Measurements from ENCODE around the gene GNPTG.
"Not testable (repeated sequence)": the region's sequence is repeated elsewhere in the genome, so short reads cannot be mapped to it uniquely, and the experiment has no call there.

GNPTG gene

GRCh38 chr16:1320658-1321240 lies 31.0 kb upstream of the GNPTG start:
- Histone ChIP-seq H3K9ac (ENCODE audit: low read depth, low read length) (no peak overlapping the region), H3K27me3 (ENCODE audit: control insufficient read depth, insufficient read depth, low read length) (no peaks in the 10 kb centered on the region), H3K9me3 (ENCODE audit: control insufficient read depth, insufficient read depth, low read length) (no peaks in the 10 kb centered on the region), H3K27ac (ENCODE audit: low read depth, low read length) (no peak overlapping the region), H3K4me3 (ENCODE audit: low read depth, low read length) (no peak overlapping the region), H3K36me3 (ENCODE audit: control insufficient read depth, insufficient read depth, low read length) (peaks cover 91% of the 10 kb centered on the region), H3K4me1 (ENCODE audit: control insufficient read depth, insufficient read depth, low read length) (no peaks in the 10 kb centered on the region)

- no peak overlapping the region for H3K4me3 ChIP-seq (ENCODE audit: low read depth, low read length)
- H3K27ac ChIP-seq (ENCODE audit: low read depth, low read length): no peak overlapping the region
- H3K9me3 ChIP-seq (ENCODE audit: control insufficient read depth, insufficient read depth, low read length): no peaks in the 10 kb centered on the region
- no peaks in the 10 kb centered on the region for H3K4me1 ChIP-seq (ENCODE audit: control insufficient read depth, insufficient read depth, low read length)
- no peak overlapping the region for H3K9ac ChIP-seq (ENCODE audit: low read depth, low read length)
- no peaks in the 10 kb centered on the region for H3K27me3 ChIP-seq (ENCODE audit: control insufficient read depth, insufficient read depth, low read length)
- H3K36me3 ChIP-seq (ENCODE audit: control insufficient read depth, insufficient read depth, low read length): peaks cover 75% of the 10 kb centered on the region
These were observed 29.3 kb upstream of the GNPTG start for GRCh38 chr16:1322407-1322806.

DNA sequence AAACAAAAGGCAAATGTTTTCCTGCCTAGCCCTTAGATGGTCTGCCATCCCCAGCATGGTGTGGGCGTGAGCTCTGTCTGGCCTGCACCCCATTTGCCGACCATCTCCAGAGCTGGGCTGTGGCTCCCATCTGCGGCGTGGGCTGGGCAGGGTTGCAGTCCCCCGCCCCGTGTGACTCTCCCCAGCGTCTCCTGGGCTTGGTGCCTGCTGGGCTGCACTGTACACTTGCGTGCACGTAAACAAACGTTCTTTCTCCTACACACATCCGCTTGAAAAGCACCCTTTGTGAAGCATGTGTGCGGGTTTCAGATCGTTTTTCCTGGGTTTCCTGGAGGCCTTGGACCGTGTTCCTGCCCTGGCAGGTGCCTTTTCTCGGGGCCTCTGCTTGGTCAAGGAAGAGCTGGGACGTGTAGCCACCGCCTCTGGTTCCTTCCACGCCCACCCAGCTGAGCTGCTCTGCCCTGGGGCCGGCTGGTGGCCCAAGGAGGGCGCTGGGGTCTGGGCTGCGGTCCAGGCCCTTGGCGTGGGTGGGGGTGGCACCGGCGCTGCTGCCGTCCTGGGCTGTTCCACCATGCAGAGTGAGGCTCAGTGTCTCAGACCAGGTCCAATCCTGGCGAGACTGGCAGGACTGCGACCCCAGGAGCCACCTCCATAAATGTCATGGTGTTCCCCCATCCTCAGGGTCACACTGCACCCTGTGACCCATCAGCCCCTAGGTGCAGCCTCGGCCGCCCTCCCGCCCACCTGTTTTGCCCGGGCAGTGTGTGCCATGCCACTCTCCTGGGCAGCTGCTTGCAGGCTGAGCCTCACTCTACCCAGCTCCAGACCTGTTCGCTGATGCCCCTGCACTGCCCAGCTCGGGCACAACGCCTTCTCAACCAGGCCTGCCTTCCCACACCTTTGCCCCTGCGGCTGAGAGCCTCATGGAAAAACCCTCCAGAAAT lies 28.2 kb upstream of the GNPTG start:
- Histone ChIP-seq H3K4me3 (ENCODE audit: low read depth, low read length) (no peak overlapping the region), H3K27ac (ENCODE audit: low read depth, low read length) (no peak overlapping the region), H3K4me1 (ENCODE audit: control insufficient read depth, insufficient read depth, low read length) (no peaks in the 10 kb centered on the region), H3K27me3 (ENCODE audit: control insufficient read depth, insufficient read depth, low read length) (no peaks in the 10 kb centered on the region), H3K36me3 (ENCODE audit: control insufficient read depth, insufficient read depth, low read length) (peaks cover 63% of the 10 kb centered on the region), H3K9ac (ENCODE audit: low read depth, low read length) (no peak overlapping the region), H3K9me3 (ENCODE audit: control insufficient read depth, insufficient read depth, low read length) (no peaks in the 10 kb centered on the region)

GRCh38 chr16:1324286-1324826 lies 27.4 kb upstream of the GNPTG start:
- Histone ChIP-seq H3K27me3 (ENCODE audit: control insufficient read depth, insufficient read depth, low read length) (no peaks in the 10 kb centered on the region), H3K9ac (ENCODE audit: low read depth, low read length) (no peak overlapping the region), H3K4me3 (ENCODE audit: low read depth, low read length) (no peak overlapping the region), H3K36me3 (ENCODE audit: control insufficient read depth, insufficient read depth, low read length) (peaks cover 55% of the 10 kb centered on the region), H3K27ac (ENCODE audit: low read depth, low read length) (no peak overlapping the region), H3K9me3 (ENCODE audit: control insufficient read depth, insufficient read depth, low read length) (no peaks in the 10 kb centered on the region), H3K4me1 (ENCODE audit: control insufficient read depth, insufficient read depth, low read length) (no peaks in the 10 kb centered on the region)

GRCh38 chr16:1325261-1325660 lies 26.5 kb upstream of the GNPTG start:
- no peak overlapping the region for H3K27ac ChIP-seq (ENCODE audit: low read depth, low read length)
- H3K36me3 ChIP-seq (ENCODE audit: control insufficient read depth, insufficient read depth, low read length): peaks cover 46% of the 10 kb centered on the region
- no peaks in the 10 kb centered on the region for H3K4me1 ChIP-seq (ENCODE audit: control insufficient read depth, insufficient read depth, low read length)
- H3K4me3 ChIP-seq (ENCODE audit: low read depth, low read length): no peak overlapping the region
- H3K9me3 ChIP-seq (ENCODE audit: control insufficient read depth, insufficient read depth, low read length): no peaks in the 10 kb centered on the region
- no peaks in the 10 kb centered on the region for H3K27me3 ChIP-seq (ENCODE audit: control insufficient read depth, insufficient read depth, low read length)
- no peak overlapping the region for H3K9ac ChIP-seq (ENCODE audit: low read depth, low read length)

DNA sequence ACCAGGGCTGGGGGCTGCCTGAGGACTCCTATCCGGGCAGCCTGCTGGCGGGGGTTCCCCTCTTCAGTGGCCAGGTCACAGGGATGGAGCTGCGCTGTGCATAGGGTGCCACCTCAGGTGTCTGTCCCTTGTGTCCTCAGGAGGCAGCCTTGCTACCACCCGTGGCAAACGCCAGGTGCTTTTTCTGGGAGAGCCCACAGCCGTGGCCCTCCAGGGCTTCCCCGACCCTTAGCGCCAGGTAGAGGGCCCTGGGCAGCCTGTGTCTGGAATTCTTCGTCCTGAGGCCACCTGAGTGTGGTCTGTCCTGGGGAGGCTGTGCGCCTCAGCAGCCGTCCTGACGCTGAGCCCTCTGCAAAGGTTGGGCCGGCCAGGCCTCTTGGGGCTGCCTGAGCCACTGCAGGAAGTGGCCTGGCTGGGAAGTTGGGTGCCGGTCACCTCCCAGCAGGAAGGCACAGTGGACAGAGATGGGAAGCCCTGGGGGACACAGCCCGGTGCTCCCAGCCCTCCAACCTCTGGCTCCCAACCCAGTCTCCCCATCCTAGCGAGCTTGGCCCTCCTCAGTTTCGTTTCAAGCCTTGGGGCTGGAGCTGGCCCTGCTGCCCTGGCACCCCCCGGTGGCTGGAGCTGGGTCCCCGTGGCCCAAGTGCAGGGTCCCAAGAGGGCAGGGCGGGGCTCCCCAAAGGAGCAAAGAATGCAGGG lies 25.9 kb upstream of the GNPTG start:
- H3K36me3 ChIP-seq (ENCODE audit: control insufficient read depth, insufficient read depth, low read length): peaks cover 41% of the 10 kb centered on the region
- no peaks in the 10 kb centered on the region for H3K9me3 ChIP-seq (ENCODE audit: control insufficient read depth, insufficient read depth, low read length)
- H3K27ac ChIP-seq (ENCODE audit: low read depth, low read length): peak overlapping the region; percentile 5
- no peak overlapping the region for H3K9ac ChIP-seq (ENCODE audit: low read depth, low read length)
- H3K4me3 ChIP-seq (ENCODE audit: low read depth, low read length): no peak overlapping the region
- no peaks in the 10 kb centered on the region for H3K4me1 ChIP-seq (ENCODE audit: control insufficient read depth, insufficient read depth, low read length)
- H3K27me3 ChIP-seq (ENCODE audit: control insufficient read depth, insufficient read depth, low read length): no peaks in the 10 kb centered on the region

DNA sequence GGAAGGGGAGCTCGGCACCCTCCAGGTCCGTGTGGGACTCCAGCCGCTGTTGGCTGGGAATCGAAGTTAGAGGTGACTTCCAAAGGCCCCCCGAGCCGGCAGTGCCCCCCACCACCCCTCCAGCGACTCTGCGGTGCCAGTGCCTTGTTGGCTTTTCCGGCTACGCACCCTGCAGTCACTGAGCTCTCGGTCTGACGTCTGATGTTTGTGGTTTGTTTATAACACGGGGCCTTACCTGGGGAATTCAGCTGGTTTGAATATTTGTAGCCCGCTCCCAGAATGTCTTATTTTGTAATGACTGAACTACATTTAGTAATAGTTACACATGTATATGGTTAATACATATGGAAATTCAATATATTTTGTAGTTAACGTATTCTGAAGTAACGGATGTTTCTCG lies 25.3 kb upstream of the GNPTG start:
- H3K9ac ChIP-seq (ENCODE audit: low read depth, low read length): no peak overlapping the region
- no peaks in the 10 kb centered on the region for H3K27me3 ChIP-seq (ENCODE audit: control insufficient read depth, insufficient read depth, low read length)
- H3K4me3 ChIP-seq (ENCODE audit: low read depth, low read length): no peak overlapping the region
- peak overlapping the region; percentile 5 for H3K27ac ChIP-seq (ENCODE audit: low read depth, low read length)
- H3K36me3 ChIP-seq (ENCODE audit: control insufficient read depth, insufficient read depth, low read length): peaks cover 35% of the 10 kb centered on the region
- no peaks in the 10 kb centered on the region for H3K9me3 ChIP-seq (ENCODE audit: control insufficient read depth, insufficient read depth, low read length)
- peaks cover 3% of the 10 kb centered on the region; the same call in 1 of the 2 replicates for H3K4me1 ChIP-seq (ENCODE audit: control insufficient read depth, insufficient read depth, low read length)

GRCh38 chr16:1326946-1327618 lies 24.6 kb upstream of the GNPTG start:
- Histone ChIP-seq H3K9ac (ENCODE audit: low read depth, low read length) (no peak overlapping the region), H3K27me3 (ENCODE audit: control insufficient read depth, insufficient read depth, low read length) (peaks cover 3% of the 10 kb centered on the region; the same call in 1 of the 2 replicates), H3K9me3 (ENCODE audit: control insufficient read depth, insufficient read depth, low read length) (no peaks in the 10 kb centered on the region), H3K4me1 (ENCODE audit: control insufficient read depth, insufficient read depth, low read length) (peaks cover 9% of the 10 kb centered on the region; the same call in 1 of the 2 replicates), H3K36me3 (ENCODE audit: control insufficient read depth, insufficient read depth, low read length) (peaks cover 28% of the 10 kb centered on the region), H3K27ac (ENCODE audit: low read depth, low read length) (no peak overlapping the region), H3K4me3 (ENCODE audit: low read depth, low read length) (no peak overlapping the region)

- H3K36me3 ChIP-seq (ENCODE audit: control insufficient read depth, insufficient read depth, low read length): peaks cover 24% of the 10 kb centered on the region
- H3K4me3 ChIP-seq (ENCODE audit: low read depth, low read length): no peak overlapping the region
- H3K4me1 ChIP-seq (ENCODE audit: control insufficient read depth, insufficient read depth, low read length): peaks cover 11% of the 10 kb centered on the region; the same call in 1 of the 2 replicates
- no peak overlapping the region for H3K27ac ChIP-seq (ENCODE audit: low read depth, low read length)
- no peak overlapping the region for H3K9ac ChIP-seq (ENCODE audit: low read depth, low read length)
- peaks cover 8% of the 10 kb centered on the region for H3K27me3 ChIP-seq (ENCODE audit: control insufficient read depth, insufficient read depth, low read length)
- no peaks in the 10 kb centered on the region for H3K9me3 ChIP-seq (ENCODE audit: control insufficient read depth, insufficient read depth, low read length)
These were observed 24.1 kb upstream of the GNPTG start for GRCh38 chr16:1327619-1327947.

- not testable (repeated sequence) for H3K4me3 ChIP-seq (ENCODE audit: low read depth, low read length); H3K9me3 ChIP-seq (ENCODE audit: control insufficient read depth, insufficient read depth, low read length); H3K9ac ChIP-seq (ENCODE audit: low read depth, low read length); H3K27ac ChIP-seq (ENCODE audit: low read depth, low read length)
- Histone ChIP-seq H3K27me3 (ENCODE audit: control insufficient read depth, insufficient read depth, low read length) (peaks cover 13% of the 10 kb centered on the region), H3K4me1 (ENCODE audit: control insufficient read depth, insufficient read depth, low read length) (peaks cover 11% of the 10 kb centered on the region; the same call in 1 of the 2 replicates), H3K36me3 (ENCODE audit: control insufficient read depth, insufficient read depth, low read length) (peaks cover 24% of the 10 kb centered on the region)
These were observed 23.6 kb upstream of the GNPTG start for GRCh38 chr16:1328136-1328535.

Measured in HUES48 (cell line).